Measurements from ENCODE around the gene DISP3. TPM values are rescaled to one million over a fixed set of nuclear protein-coding genes. Genes with fewer than 3 reads are reported as not detected.

DISP3 gene
- total and polyA plus RNA-seq, 2 of the 4 experiments (the other 2 are of a cell fraction), result 0.05 TPM; not detected in 1

- H3K18ac ChIP-seq (ENCODE audit: low read depth, low read length), result no peak overlapping the region
- no peak overlapping the region for H3K56ac ChIP-seq (ENCODE audit: extremely low read depth, insufficient read depth, low read length)
- H2AK5ac ChIP-seq (ENCODE audit: low read depth, low read length), result no peak overlapping the region
- no peak overlapping the region for H3K4ac ChIP-seq (ENCODE audit: low read depth, low read length)
- peaks cover 3% of the 10 kb centered on the region; the same call in 1 of the 2 replicates for H3K27me3 ChIP-seq (ENCODE audit: control insufficient read depth, insufficient read depth, low read length)
- no peak overlapping the region for H2AFZ ChIP-seq (replicated peaks; ENCODE audit: low read length, poor library complexity)
- H3K9me1 ChIP-seq (ENCODE audit: insufficient read depth, low read length), result no peaks in the 10 kb centered on the region
- no peak for ATAC-seq (ENCODE audit: low read depth)
- H2BK15ac ChIP-seq (ENCODE audit: low read depth, low read length), result no peak overlapping the region
- no peak overlapping the region for H3K27ac ChIP-seq (ENCODE audit: insufficient read depth, low read length)
- no peak overlapping the region for H2BK20ac ChIP-seq (ENCODE audit: low read depth, low read length)
- 0% methylated on average over 1 of the region's 8 CpGs; no CpG with 5 or more reads in 1 of the 2 experiments for WGBS, 2 experiments (ENCODE audit: extremely low coverage in 2 of 2, insufficient read length in 1 of 2)
- H3K79me1 ChIP-seq (ENCODE audit: low read depth in 1 of 2, low read length in 2 of 2), result no peaks in the 10 kb centered on the region
- no peaks in the 10 kb centered on the region for H3K9me3 ChIP-seq (ENCODE audit: control insufficient read depth, insufficient read depth, low read length)
- no peak overlapping the region for H2AK9ac ChIP-seq (replicated peaks; ENCODE audit: low read depth, low read length, poor library complexity)
- H4K5ac ChIP-seq (ENCODE audit: low read depth, low read length), result no peak overlapping the region
- H2BK5ac ChIP-seq (ENCODE audit: low read depth, low read length, poor library complexity, severe bottlenecking), result no peak overlapping the region
- no peak overlapping the region for H4K8ac ChIP-seq (ENCODE audit: low read depth in 2 of 2, low read length in 2 of 2)
- H4K91ac ChIP-seq (ENCODE audit: insufficient read depth, low read depth, low read length), result no peak overlapping the region
- in situ Hi-C loops (cut with MboI; ENCODE audit: low sequenced_read_pairs), result no loop called here
- H3K4me1 ChIP-seq (ENCODE audit: control insufficient read depth, insufficient read depth, low read length), result no peaks in the 10 kb centered on the region
- no TSS peak for BruUV-seq (replicated peaks)
- no peak for DNase-seq
- TF ChIP-seq RAD21 (IDR thresholded peaks at IDR 0.05; ENCODE audit: low read length) (no peak), CHD1 (IDR thresholded peaks at IDR 0.05; ENCODE audit: low read depth, low read length) (no peak), CEBPB (IDR thresholded peaks at IDR 0.05; ENCODE audit: low read depth, low read length) (no peak), RFX5 (IDR thresholded peaks at IDR 0.05; ENCODE audit: low read depth, low read length) (no peak), NFE2L2 (IDR thresholded peaks at IDR 0.05; ENCODE audit: low read depth, low read length) (no peak), SMC3 (IDR thresholded peaks at IDR 0.05; ENCODE audit: low read depth, low read length) (no peak), MAFK (IDR thresholded peaks at IDR 0.05; ENCODE audit: low read depth, low read length) (no peak), MXI1 (IDR thresholded peaks at IDR 0.05; ENCODE audit: borderline replicate concordance, low read depth, low read length) (no peak), CTCF (conservative IDR thresholded peaks at IDR 0.05; ENCODE audit: low read depth, low read length) (no peak), MAZ (IDR thresholded peaks at IDR 0.05; ENCODE audit: borderline replicate concordance, low read depth, low read length) (no peak)
- H4K20me1 ChIP-seq (ENCODE audit: insufficient read depth, low read length), result no peaks in the 10 kb centered on the region; the same call in 1 of the 2 replicates
- no peaks in the 10 kb centered on the region for H3K36me3 ChIP-seq (ENCODE audit: control insufficient read depth, insufficient read depth, low read length)
- no peak overlapping the region for H3K14ac ChIP-seq (replicated peaks; ENCODE audit: low read depth, low read length)
- no peak overlapping the region for H3K4me3 ChIP-seq (ENCODE audit: insufficient read depth, low read depth, low read length)
- dilution Hi-C loops (cut with HindIII; ENCODE audit: low sequenced_read_pairs, unreplicated experiment), result no loop called here
- H3K23ac ChIP-seq (ENCODE audit: low read depth, low read length), result no peak overlapping the region
- no peak overlapping the region for H2BK120ac ChIP-seq (ENCODE audit: low read depth, low read length)
- no peak overlapping the region for H3K4me2 ChIP-seq (ENCODE audit: low read depth, low read length)
- H3K9ac ChIP-seq (ENCODE audit: low read depth, low read length), result no peak overlapping the region
- ChIA-PET POLR2A (ENCODE audit: unreplicated experiment) (no interaction called here), CTCF (no interaction called here)
- intact Hi-C loops (cut with micrococcal nuclease), result no loop called here
These were observed 89.7 kb downstream of the DISP3 start for GRCh38 chr1:11568687-11569086.

Measured in IMR-90 (cell line).